ENCODE data around the gene PPIB. TPM values are rescaled to one million over a fixed set of nuclear protein-coding genes. Genes with fewer than 3 reads are reported as not detected.
"Not testable (repeated sequence)": the region's sequence is repeated elsewhere in the genome, so short reads cannot be mapped to it uniquely, and the experiment has no call there.

Gene PPIB
- total RNA-seq, 2 experiments from 2014 or later = 277 to 283 TPM

DNA sequence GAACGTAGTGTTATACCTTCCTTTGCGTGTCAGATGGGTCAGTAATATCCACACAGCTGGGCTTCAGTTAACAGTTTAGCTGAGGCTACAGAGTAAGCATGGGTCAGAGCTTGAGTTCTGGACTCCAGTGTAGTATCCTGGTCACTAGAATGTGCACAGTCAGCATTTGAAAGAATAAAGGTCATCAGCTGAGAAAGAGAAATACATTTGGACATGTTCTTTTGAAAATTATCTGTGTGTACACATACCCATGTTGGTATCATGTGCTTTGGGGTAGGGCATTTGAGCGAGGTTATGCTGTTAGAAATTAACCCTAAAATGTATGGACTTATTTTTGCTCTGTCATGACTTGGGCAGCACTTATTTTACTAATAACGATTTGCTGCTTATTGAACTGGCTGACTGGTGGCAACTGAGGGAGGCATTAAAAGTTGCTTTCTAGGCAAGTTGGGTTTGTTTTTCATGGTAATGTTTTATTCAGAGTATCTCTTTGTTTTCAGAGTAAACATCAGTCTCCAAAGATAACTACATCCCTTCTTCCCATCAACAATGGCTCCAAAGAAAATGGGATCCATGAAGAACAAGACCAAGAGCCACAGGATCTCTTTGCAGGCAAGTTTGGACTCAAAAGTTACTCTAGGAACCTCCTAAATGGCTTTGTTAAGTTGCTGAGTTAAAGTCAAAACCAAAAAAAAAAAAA lies 50.6 kb downstream of the PPIB start:
- H3K36me3 Mint-ChIP-seq = peaks cover 28% of the 10 kb centered on the region
- H3K27me3 Mint-ChIP-seq = no peaks in the 10 kb centered on the region
- H3K27ac Mint-ChIP-seq = peak overlapping the region; percentile 76
- H3K9me3 Mint-ChIP-seq = no peaks in the 10 kb centered on the region
- H3K4me3 Mint-ChIP-seq = no peak overlapping the region
- H3K4me1 Mint-ChIP-seq (ENCODE audit: low read depth) = peaks cover 38% of the 10 kb centered on the region
- intact Hi-C loops (cut with micrococcal nuclease) = loop anchor here (5.0 kb wide), 1 partner anchor 40 kb away; the partner anchor contains the start of gene SNX22
- POLR2A ChIA-PET = interaction anchor here (0.9 to 2.1 kb wide), 4 partner anchors 17 to 135 kb away, joined by 3 to 7 read pairs (median 5); partner anchors contain the start of genes CIAO2A, PPIB and SNX1
- CTCF ChIA-PET = no interaction called here
- DNase-seq = no peak

- Mint-ChIP-seq H3K9me3 (no peaks in the 10 kb centered on the region), H3K27me3 (no peaks in the 10 kb centered on the region), H3K4me1 (ENCODE audit: low read depth) (peaks cover 38% of the 10 kb centered on the region), H3K27ac (no peak overlapping the region), H3K36me3 (peaks cover 24% of the 10 kb centered on the region), H3K4me3 (no peak overlapping the region)
- CTCF ChIA-PET = no interaction called here
- POLR2A ChIA-PET = interaction anchor here (0.9 to 2.1 kb wide), 4 partner anchors 16 to 135 kb away, joined by 3 to 7 read pairs (median 5); partner anchors contain the start of genes CIAO2A, PPIB and SNX1
- intact Hi-C loops (cut with micrococcal nuclease) = loop anchor here (2.0 to 5.0 kb wide), 2 partner anchors 19 to 41 kb away; partner anchors contain the start of genes CIAO2A and SNX22
- DNase-seq = no peak
These were observed 51.2 kb downstream of the PPIB start for GRCh38 chr15:64111679-64112050.

GRCh38 chr15:64110950-64111678 lies 51.7 kb downstream of the PPIB start:
- ChIA-PET CTCF (interaction anchor here (1.3 kb wide), 1 partner anchor 42 kb away, joined by 4 read pairs; no protein-coding TSS in a partner anchor), POLR2A (interaction anchor here (0.5 to 2.1 kb wide), 5 partner anchors 16 to 302 kb away, joined by 3 to 7 read pairs (median 3); partner anchors contain the start of genes CIAO2A, PPIB and SNX1)
- peaks cover 22% of the 10 kb centered on the region for H3K36me3 Mint-ChIP-seq
- H3K4me1 Mint-ChIP-seq (ENCODE audit: low read depth) = peaks cover 43% of the 10 kb centered on the region
- H3K4me3 Mint-ChIP-seq = no peak overlapping the region
- intact Hi-C loops (cut with micrococcal nuclease) = loop anchor here (2.0 to 5.0 kb wide), 2 partner anchors 18 to 41 kb away; partner anchors contain the start of genes CIAO2A and SNX22
- H3K27ac Mint-ChIP-seq = peak overlapping the region; percentile 20
- DNase-seq = no peak
- no peaks in the 10 kb centered on the region for H3K9me3 Mint-ChIP-seq
- H3K27me3 Mint-ChIP-seq = no peaks in the 10 kb centered on the region

DNA sequence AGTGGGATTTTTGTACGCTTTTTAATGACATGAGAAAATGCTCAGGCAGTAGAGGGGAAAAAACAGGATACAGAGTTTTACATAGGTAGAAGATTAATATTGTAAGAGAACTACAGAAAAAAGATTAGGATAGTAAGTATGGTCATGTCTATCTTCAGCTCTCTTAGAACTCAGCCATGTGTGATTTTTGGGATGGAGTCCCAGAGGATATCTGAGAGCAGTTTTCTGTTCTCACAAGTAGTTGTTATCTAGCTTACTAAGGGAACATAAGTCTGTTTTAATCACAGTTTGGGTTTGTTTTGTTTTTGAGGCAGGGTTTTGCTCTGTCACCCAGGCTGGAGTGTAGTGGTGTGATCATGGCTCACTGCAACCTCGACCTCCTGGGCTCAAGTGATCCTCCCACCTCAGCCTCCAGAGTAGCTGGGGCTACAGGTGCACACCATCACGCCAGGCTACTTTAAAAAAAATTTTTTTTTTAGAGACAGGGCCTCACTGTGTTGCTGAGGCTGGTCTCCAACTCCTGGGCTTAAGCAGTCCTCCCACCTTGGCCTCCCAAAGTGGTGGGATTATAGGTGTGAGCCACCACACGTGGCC lies 52.6 kb downstream of the PPIB start:
- CTCF ChIA-PET = interaction anchor here (1.3 kb wide), 1 partner anchor 43 kb away, joined by 4 read pairs; no protein-coding TSS in a partner anchor
- H3K4me3 Mint-ChIP-seq, H3K27ac Mint-ChIP-seq, DNase-seq, H3K27me3 Mint-ChIP-seq, H3K9me3 Mint-ChIP-seq: not testable (repeated sequence)
- intact Hi-C loops (cut with micrococcal nuclease) = loop anchor here (2.0 to 5.0 kb wide), 2 partner anchors 17 to 42 kb away; partner anchors contain the start of genes CIAO2A and SNX22
- Mint-ChIP-seq H3K4me1 (ENCODE audit: low read depth) (peaks cover 47% of the 10 kb centered on the region), H3K36me3 (peaks cover 22% of the 10 kb centered on the region)
- POLR2A ChIA-PET = interaction anchor here (1.7 kb wide), 1 partner anchor 17 kb away, joined by 7 read pairs; the partner anchor contains the start of gene CIAO2A

- Mint-ChIP-seq H3K27ac (no peak overlapping the region), H3K9me3 (no peaks in the 10 kb centered on the region), H3K4me3 (no peak overlapping the region), H3K36me3 (peaks cover 5% of the 10 kb centered on the region), H3K4me1 (ENCODE audit: low read depth) (peaks cover 54% of the 10 kb centered on the region), H3K27me3 (no peaks in the 10 kb centered on the region)
- POLR2A ChIA-PET = no interaction called here
- CTCF ChIA-PET = no interaction called here
- intact Hi-C loops (cut with micrococcal nuclease) = no loop called here
- DNase-seq = no peak
These were observed 55.5 kb downstream of the PPIB start for GRCh38 chr15:64107337-64107736.

Other genes with a start within 250 kb of the PPIB start
- gene DAPK2, start 116.5 kb downstream of the PPIB start, total RNA-seq = under 1 TPM; 0.81 to 0.87 TPM
- 10 to 100 TPM; 95.4 to 97.4 TPM for gene CIAO2A, start 69.2 kb downstream of the PPIB start, total RNA-seq
- gene SNX1, start 67.0 kb downstream of the PPIB start, total RNA-seq = 100 to 1,000 TPM in 1 of 2 experiments, 10 to 100 TPM in 1; 99.3 to 102 TPM
- under 1 TPM; 0.38 to 0.68 TPM for gene SNX22, start 11.3 kb downstream of the PPIB start, total RNA-seq
- 10 to 100 TPM; 17.5 to 20.9 TPM for gene CSNK1G1, start 193.2 kb upstream of the PPIB start, total RNA-seq
- 10 to 100 TPM; 82.4 to 85.8 TPM for gene PCLAF, start 218.4 kb upstream of the PPIB start, total RNA-seq
- 10 to 100 TPM; 21.7 to 22.2 TPM for gene TRIP4, start 224.8 kb upstream of the PPIB start, total RNA-seq

All from activated CD4-positive, alpha-beta memory T cell treated with anti-CD3 and anti-CD28 coated beads for 36 hours (primary cell).